ENCODE data around the gene KBTBD12. TPM values are rescaled to one million over a fixed set of nuclear protein-coding genes. Genes with fewer than 3 reads are reported as not detected.

Gene KBTBD12
- total RNA-seq, 3 donors from 2014 or later, result 0.32 to 0.73 TPM; not detected in 1

DNA sequence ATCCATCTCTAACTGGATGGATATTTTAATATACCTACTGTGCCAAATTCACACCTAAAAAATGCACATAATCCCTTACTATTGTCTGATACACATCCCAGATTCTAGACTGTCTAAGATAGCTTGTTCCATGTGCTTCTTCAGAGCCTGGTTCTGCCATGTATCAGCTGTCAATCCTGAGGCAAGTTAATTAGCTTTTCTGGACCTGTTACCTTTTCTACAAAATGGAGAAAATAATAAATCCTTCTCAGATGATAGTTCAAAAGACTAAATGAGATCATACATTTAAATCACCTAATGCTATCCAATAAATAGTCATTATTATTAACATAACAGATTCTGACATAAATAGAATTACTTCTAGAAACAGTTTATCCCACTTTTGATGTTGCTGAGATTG is 66.1 kb downstream of the KBTBD12 start:
- Histone ChIP-seq H3K9me3 (no peaks in the 10 kb centered on the region), H3K4me1 (no peaks in the 10 kb centered on the region), H3K36me3 (no peaks in the 10 kb centered on the region), H3K4me3 (no peak overlapping the region), H3K27ac (no peak overlapping the region), H3K27me3 (no peaks in the 10 kb centered on the region)
- intact Hi-C loops (cut with DNase I; ENCODE audit: low total_unique reads), result no loop called here
- TF ChIP-seq POLR2A (IDR thresholded peaks at IDR 0.05) (no peak), POLR2AphosphoS5 (IDR thresholded peaks at IDR 0.05) (no peak)
- TF ChIP-seq, protein P1, sequence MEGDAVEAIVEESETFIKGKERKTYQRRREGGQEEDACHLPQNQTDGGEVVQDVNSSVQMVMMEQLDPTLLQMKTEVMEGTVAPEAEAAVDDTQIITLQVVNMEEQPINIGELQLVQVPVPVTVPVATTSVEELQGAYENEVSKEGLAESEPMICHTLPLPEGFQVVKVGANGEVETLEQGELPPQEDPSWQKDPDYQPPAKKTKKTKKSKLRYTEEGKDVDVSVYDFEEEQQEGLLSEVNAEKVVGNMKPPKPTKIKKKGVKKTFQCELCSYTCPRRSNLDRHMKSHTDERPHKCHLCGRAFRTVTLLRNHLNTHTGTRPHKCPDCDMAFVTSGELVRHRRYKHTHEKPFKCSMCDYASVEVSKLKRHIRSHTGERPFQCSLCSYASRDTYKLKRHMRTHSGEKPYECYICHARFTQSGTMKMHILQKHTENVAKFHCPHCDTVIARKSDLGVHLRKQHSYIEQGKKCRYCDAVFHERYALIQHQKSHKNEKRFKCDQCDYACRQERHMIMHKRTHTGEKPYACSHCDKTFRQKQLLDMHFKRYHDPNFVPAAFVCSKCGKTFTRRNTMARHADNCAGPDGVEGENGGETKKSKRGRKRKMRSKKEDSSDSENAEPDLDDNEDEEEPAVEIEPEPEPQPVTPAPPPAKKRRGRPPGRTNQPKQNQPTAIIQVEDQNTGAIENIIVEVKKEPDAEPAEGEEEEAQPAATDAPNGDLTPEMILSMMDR (IDR thresholded peaks at IDR 0.05), result no peak
- DNase-seq (ENCODE audit: low spot score in 2 of 2), result no peak

DNA sequence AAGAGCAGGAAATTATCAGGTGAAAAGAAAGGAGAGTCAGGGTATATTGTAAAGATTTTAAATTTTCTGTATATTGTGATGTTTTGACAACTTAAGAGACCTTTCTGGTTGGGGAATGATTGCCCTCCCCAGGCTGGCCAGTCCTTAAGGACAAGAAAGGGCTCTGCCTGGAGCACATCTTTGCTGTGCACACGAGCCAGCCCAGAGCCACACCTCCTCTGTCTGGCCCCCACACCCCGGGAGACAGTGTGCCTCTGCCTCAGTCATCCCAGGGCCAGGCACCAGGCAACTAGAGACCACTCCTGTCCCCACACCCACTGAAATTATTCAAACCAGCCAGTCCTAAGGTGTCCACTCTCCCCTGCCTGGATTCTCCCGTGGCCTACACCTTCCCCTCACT is 67.1 kb downstream of the KBTBD12 start:
- H3K27ac ChIP-seq, result no peak overlapping the region
- no peaks in the 10 kb centered on the region for H3K36me3 ChIP-seq
- H3K9me3 ChIP-seq, result no peaks in the 10 kb centered on the region
- no peak overlapping the region for H3K4me3 ChIP-seq
- H3K27me3 ChIP-seq, result no peaks in the 10 kb centered on the region
- no peak for DNase-seq (ENCODE audit: low spot score in 2 of 2)
- no peak for TF ChIP-seq POLR2AphosphoS5 (IDR thresholded peaks at IDR 0.05)
- no peak for TF ChIP-seq POLR2A (IDR thresholded peaks at IDR 0.05)
- TF ChIP-seq, protein P1 (IDR thresholded peaks at IDR 0.05), result no peak
- intact Hi-C loops (cut with DNase I; ENCODE audit: low total_unique reads), result no loop called here
- no peaks in the 10 kb centered on the region for H3K4me1 ChIP-seq

DNA sequence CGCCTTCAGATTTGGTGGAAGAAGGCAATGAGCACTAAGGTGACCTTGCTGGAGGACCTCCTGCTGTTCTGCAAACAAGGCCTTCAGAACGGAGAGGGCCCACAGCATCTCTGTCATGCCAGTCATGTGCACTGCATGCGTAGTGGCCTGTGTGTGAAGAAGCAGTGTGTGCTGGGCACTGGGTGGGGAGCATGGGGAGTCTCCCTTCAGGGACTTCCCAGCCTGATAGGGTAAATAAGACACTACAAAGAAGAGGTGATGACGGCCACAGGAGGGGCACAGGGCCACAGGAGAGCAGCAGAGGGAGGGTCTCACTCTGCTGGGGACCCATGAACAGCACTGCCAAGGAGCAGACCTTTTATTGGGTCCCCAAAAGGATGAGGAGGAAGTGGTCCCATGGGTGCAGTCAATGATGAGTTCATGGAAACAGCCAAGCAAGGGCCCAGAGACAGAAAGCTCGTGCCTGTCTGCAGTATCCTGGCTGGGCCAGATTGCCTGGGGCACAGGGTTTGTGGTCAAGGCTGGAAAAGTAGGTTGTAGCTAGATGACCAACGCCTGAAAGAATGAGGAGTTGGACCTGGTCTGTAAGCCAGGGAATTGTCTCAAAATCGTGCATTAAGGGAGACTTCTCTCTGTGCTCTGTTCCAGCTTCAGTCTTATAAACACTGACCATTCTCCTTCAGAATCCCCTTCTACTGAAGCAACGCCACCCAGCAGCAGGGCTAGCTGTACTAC is 69.4 kb downstream of the KBTBD12 start:
- peak in 1 of 2 donors; percentile 36 for DNase-seq (ENCODE audit: low spot score in 2 of 2)
- no peaks in the 10 kb centered on the region for H3K36me3 ChIP-seq
- TF ChIP-seq POLR2A (IDR thresholded peaks at IDR 0.05) (no peak), POLR2AphosphoS5 (IDR thresholded peaks at IDR 0.05) (no peak)
- H3K27ac ChIP-seq, result no peak overlapping the region
- no peaks in the 10 kb centered on the region for H3K4me1 ChIP-seq
- H3K27me3 ChIP-seq, result no peaks in the 10 kb centered on the region
- no peaks in the 10 kb centered on the region for H3K9me3 ChIP-seq
- H3K4me3 ChIP-seq, result no peak overlapping the region
- intact Hi-C loops (cut with DNase I; ENCODE audit: low total_unique reads), result no loop called here

DNA sequence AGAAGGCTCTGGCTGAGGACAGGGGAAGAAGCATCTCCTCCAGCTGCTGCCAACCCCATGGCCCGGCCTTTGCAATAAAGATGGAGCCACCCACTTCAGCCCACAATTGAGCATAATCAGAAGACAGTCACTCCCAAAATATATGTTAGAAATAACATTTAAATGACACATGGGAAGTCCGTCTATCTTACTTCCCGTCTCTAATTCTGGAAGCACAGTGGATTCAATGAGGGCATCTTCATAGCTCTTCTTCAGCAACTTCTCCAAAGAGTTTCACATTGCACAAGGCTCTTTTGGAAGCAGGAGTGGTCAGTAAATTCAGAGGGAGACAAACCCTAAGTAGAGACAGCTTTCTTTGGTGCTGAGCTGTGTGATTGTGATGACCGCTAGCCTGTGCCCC is 70.2 kb downstream of the KBTBD12 start:
- H3K27me3 ChIP-seq, result no peaks in the 10 kb centered on the region
- intact Hi-C loops (cut with DNase I; ENCODE audit: low total_unique reads), result no loop called here
- no peaks in the 10 kb centered on the region for H3K36me3 ChIP-seq
- TF ChIP-seq, protein P1 (IDR thresholded peaks at IDR 0.05), result no peak
- H3K4me3 ChIP-seq, result no peak overlapping the region
- no peak for DNase-seq (ENCODE audit: low spot score in 2 of 2)
- no peak overlapping the region for H3K27ac ChIP-seq
- no peaks in the 10 kb centered on the region for H3K4me1 ChIP-seq
- no peaks in the 10 kb centered on the region for H3K9me3 ChIP-seq

DNA sequence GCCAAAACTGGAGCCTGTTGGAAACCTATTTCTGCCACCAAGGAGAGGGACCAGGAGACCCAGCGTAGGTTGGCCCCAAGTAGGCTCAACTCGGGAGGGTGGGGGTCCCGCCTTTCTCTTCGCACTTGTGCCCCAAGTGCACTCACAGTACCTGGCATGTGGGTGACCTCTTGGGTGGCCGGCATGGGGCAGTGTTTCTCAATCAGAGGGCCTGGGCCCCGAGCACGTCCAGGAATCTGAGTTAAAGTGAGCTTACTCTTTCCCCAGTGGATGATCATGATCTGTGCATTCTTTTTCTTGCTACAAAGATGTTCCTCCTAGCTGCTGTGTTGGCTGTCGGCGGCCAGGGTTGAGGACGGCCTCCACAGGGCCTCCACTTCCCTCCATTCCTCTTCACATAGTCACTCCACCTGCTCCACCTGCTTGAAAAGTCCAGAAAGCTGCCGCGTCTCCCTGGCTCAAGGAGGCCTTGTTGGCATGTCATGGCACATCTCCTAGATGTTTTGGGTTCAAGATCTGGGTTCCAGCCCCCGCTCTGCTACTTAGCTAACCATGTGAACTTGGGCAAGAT is 70.7 kb downstream of the KBTBD12 start:
- DNase-seq (ENCODE audit: low spot score in 2 of 2), result no peak
- Histone ChIP-seq H3K9me3 (no peaks in the 10 kb centered on the region), H3K4me3 (no peak overlapping the region), H3K4me1 (no peaks in the 10 kb centered on the region), H3K36me3 (no peaks in the 10 kb centered on the region), H3K27me3 (no peaks in the 10 kb centered on the region), H3K27ac (no peak overlapping the region)
- intact Hi-C loops (cut with DNase I; ENCODE audit: low total_unique reads), result no loop called here
- TF ChIP-seq, protein P1 (IDR thresholded peaks at IDR 0.05), result no peak
- TF ChIP-seq POLR2A (IDR thresholded peaks at IDR 0.05) (no peak), POLR2AphosphoS5 (IDR thresholded peaks at IDR 0.05) (no peak)
